ENCODE results near the gene PRPF19.

The PRPF19 gene

GRCh38 chr11:60939301-60939700, 32.9 kb upstream of the PRPF19 start:
- Histone ChIP-seq H3K4me3 (ENCODE audit: low read length) (no peak overlapping the region), H4K20me1 (ENCODE audit: control insufficient read depth, insufficient read depth, low read depth, low read length) (0 out of 2 replicates have a peak, but pooled peaks cover 7% of the 10 kb centered on the region), H3K9me2 (replicated peaks; ENCODE audit: control insufficient read depth, low read length) (no peaks in the 10 kb centered on the region), H3K36me3 (ENCODE audit: control insufficient read depth, low read length) (peaks cover 65% of the 10 kb centered on the region), H3K4me1 (ENCODE audit: control insufficient read depth, low read length) (peaks cover 32% of the 10 kb centered on the region), H3K27me3 (ENCODE audit: control insufficient read depth, low read length) (no peaks in the 10 kb centered on the region), H3K9me3 (ENCODE audit: control insufficient read depth, insufficient read depth, low read length) (no peaks in the 10 kb centered on the region), H3F3A (ENCODE audit: control insufficient read depth, insufficient read depth) (no peaks in the 10 kb centered on the region), H3K79me2 (ENCODE audit: control insufficient read depth, low read length) (peaks cover 12% of the 10 kb centered on the region), H3K27ac (ENCODE audit: low read depth, low read length) (no peak overlapping the region), H3K4me2 (ENCODE audit: low read length) (no peak overlapping the region)
- TF ChIP-seq CTCF (IDR thresholded peaks at IDR 0.05; ENCODE audit: low read depth, low read length, poor library complexity, severe bottlenecking) (no peak), EZH2phosphoT487 (IDR thresholded peaks at IDR 0.05; ENCODE audit: borderline replicate concordance, low read length) (no peak)

- Histone ChIP-seq H3F3A (ENCODE audit: control insufficient read depth, insufficient read depth) (no peaks in the 10 kb centered on the region), H4K20me1 (ENCODE audit: control insufficient read depth, insufficient read depth, low read depth, low read length) (0 out of 2 replicates have a peak, but pooled peaks cover 7% of the 10 kb centered on the region), H3K27me3 (ENCODE audit: control insufficient read depth, low read length) (no peaks in the 10 kb centered on the region), H3K36me3 (ENCODE audit: control insufficient read depth, low read length) (peaks cover 59% of the 10 kb centered on the region), H3K27ac (ENCODE audit: low read depth, low read length) (no peak overlapping the region), H3K79me2 (ENCODE audit: control insufficient read depth, low read length) (peaks cover 7% of the 10 kb centered on the region), H3K4me3 (ENCODE audit: low read length) (no peak overlapping the region), H3K9me3 (ENCODE audit: control insufficient read depth, insufficient read depth, low read length) (no peaks in the 10 kb centered on the region), H3K4me1 (ENCODE audit: control insufficient read depth, low read length) (peaks cover 37% of the 10 kb centered on the region), H3K4me2 (ENCODE audit: low read length) (no peak overlapping the region), H3K9me2 (replicated peaks; ENCODE audit: control insufficient read depth, low read length) (no peaks in the 10 kb centered on the region)
- no peak for TF ChIP-seq CTCF (IDR thresholded peaks at IDR 0.05; ENCODE audit: low read depth, low read length, poor library complexity, severe bottlenecking)
- no peak for TF ChIP-seq EZH2phosphoT487 (IDR thresholded peaks at IDR 0.05; ENCODE audit: borderline replicate concordance, low read length)
Measured at GRCh38 chr11:60938500-60938899, 32.1 kb upstream of the PRPF19 start.

- H3K4me1 ChIP-seq (ENCODE audit: control insufficient read depth, low read length): peaks cover 39% of the 10 kb centered on the region
- no peak overlapping the region for H3K4me2 ChIP-seq (ENCODE audit: low read length)
- H3K79me2 ChIP-seq (ENCODE audit: control insufficient read depth, low read length): peaks cover 3% of the 10 kb centered on the region
- no peaks in the 10 kb centered on the region for H3K9me2 ChIP-seq (replicated peaks; ENCODE audit: control insufficient read depth, low read length)
- H3K27me3 ChIP-seq (ENCODE audit: control insufficient read depth, low read length): no peaks in the 10 kb centered on the region
- H3K27ac ChIP-seq (ENCODE audit: low read depth, low read length): no peak overlapping the region
- 0 out of 2 replicates have a peak, but pooled peaks cover 7% of the 10 kb centered on the region for H4K20me1 ChIP-seq (ENCODE audit: control insufficient read depth, insufficient read depth, low read depth, low read length)
- H3K4me3 ChIP-seq (ENCODE audit: low read length): no peak overlapping the region
- TF ChIP-seq EZH2phosphoT487 (IDR thresholded peaks at IDR 0.05; ENCODE audit: borderline replicate concordance, low read length): no peak
- TF ChIP-seq CTCF (IDR thresholded peaks at IDR 0.05; ENCODE audit: low read depth, low read length, poor library complexity, severe bottlenecking): no peak
- peaks cover 4% of the 10 kb centered on the region for H3F3A ChIP-seq (ENCODE audit: control insufficient read depth, insufficient read depth)
- no peaks in the 10 kb centered on the region for H3K9me3 ChIP-seq (ENCODE audit: control insufficient read depth, insufficient read depth, low read length)
- H3K36me3 ChIP-seq (ENCODE audit: control insufficient read depth, low read length): peaks cover 52% of the 10 kb centered on the region
Measured at GRCh38 chr11:60937811-60938210, 31.4 kb upstream of the PRPF19 start.
